K562 (cell line): ENCODE data around the gene RREB1. TPM values are rescaled to one million over a fixed set of nuclear protein-coding genes. Genes with fewer than 3 reads are reported as not detected.

ENCODE experiments used
- ATAC-seq: fragments of 200-7000 bp; cut with Tn5 transposase; 3 replicates; pipeline ENCODE4 v1.9.1; 2020; ENCODE audit warnings: moderate library complexity
- BruUV-seq: library from RNA; stranded (reverse); fragments of 400-500 nt; replicated peaks from 2 replicates; lab custom pipeline; 2021; lab: Mats Ljungman, UMichigan
- CTCF ChIA-PET: fragments of 300-600 bp; formaldehyde crosslinking; extraction: SDS; loops from one replicate; lab custom pipeline; 2021; ENCODE audit warnings: low intra/inter-chr PET ratio; lab: Yijun Ruan, JAX
- POLR2A ChIA-PET: fragments of 300-600, 350-650 bp; sonication (Branson Sonifier 250); formaldehyde crosslinking; extraction: SDS; loops from one replicate; lab custom pipeline; 2021; ENCODE audit warnings: antibody characterized with exemption, inconsistent platforms; lab: Yijun Ruan, JAX
- DNase-seq, 4 experiments: peaks; one replicate each; pipeline versions ENCODE4 v3.0.0 to v3.0.0-alpha.2; 2011 to 2018; ENCODE audit warnings: low spot score in 3 of 4, mixed read lengths in 3 of 4; ENCODE audit errors: extremely low read depth in 1 of 4
- FAIRE-seq: peaks from 2 replicates; lab custom pipeline; 2011; peaks lifted over from hg19 to GRCh38; lab: Jason Lieb, UNC
- H2AFZ ChIP-seq: 2 replicates; pipeline ENCODE4 v1.6.0; 2011; ENCODE audit warnings: low read depth, low read length, control low read depth, inconsistent platforms
- H3K27ac ChIP-seq: fragments of 200-600 bp; 3 replicates; pipeline ENCODE4 v1.8.0; 2011; ENCODE audit warnings: low read depth, mild to moderate bottlenecking, control low read depth, inconsistent platforms, low read length, moderate library complexity, mixed read lengths; ENCODE audit errors: extremely low read depth
- H3K27me3 ChIP-seq, 2 experiments: fragments of 300-600 bp in 1 of 2; 2 replicates in 1 of 2; 3 replicates in 1 of 2; pipeline versions ENCODE4 v1.6.0 to v1.8.0; 2011; ENCODE audit warnings: inconsistent platforms in 2 of 2, low read length in 2 of 2, mild to moderate bottlenecking in 1 of 2, mixed read lengths in 1 of 2, moderate library complexity in 1 of 2; ENCODE audit not compliant: control insufficient read depth in 2 of 2, insufficient read depth in 2 of 2
- H3K36me3 ChIP-seq: fragments of 300-600 bp; 3 replicates; pipeline ENCODE4 v1.8.0; 2011; ENCODE audit warnings: mild to moderate bottlenecking, low read length, inconsistent platforms; ENCODE audit not compliant: control insufficient read depth, insufficient read depth
- H3K4me1 ChIP-seq, 2 experiments: fragments of 200-600 bp in 1 of 2; replicated peaks in 1 of 2; 2 replicates in 1 of 2; 3 replicates in 1 of 2; pipeline versions ENCODE4 v1.5.1 to v1.8.0; 2011; ENCODE audit warnings: inconsistent platforms in 2 of 2, low read length in 2 of 2, mild to moderate bottlenecking in 1 of 2, mixed read lengths in 1 of 2, moderate library complexity in 1 of 2; ENCODE audit not compliant: control insufficient read depth in 2 of 2, insufficient read depth in 2 of 2
- H3K4me2 ChIP-seq: 2 replicates; pipeline ENCODE4 v1.6.1; 2011; ENCODE audit warnings: low read length, control low read depth, inconsistent platforms, mixed read lengths; ENCODE audit not compliant: insufficient read depth
- H3K4me3 ChIP-seq: fragments of 200-600 bp; sonication (generic), shearing (Covaris generic); 2 replicates; pipeline ENCODE4 v1.5.1; 2016; ENCODE audit warnings: control low read depth, inconsistent platforms
- H3K79me2 ChIP-seq: fragments of 200-600 bp; 3 replicates; pipeline ENCODE4 v1.8.0; 2011; ENCODE audit warnings: low read length, inconsistent platforms; ENCODE audit not compliant: control insufficient read depth, insufficient read depth
- H3K9ac ChIP-seq, 2 experiments: 2 replicates each; pipeline versions ENCODE4 v1.6.0 to v1.6.1; 2011; ENCODE audit warnings: low read depth in 2 of 2, low read length in 2 of 2, control low read depth in 1 of 2, inconsistent platforms in 1 of 2, mild to moderate bottlenecking in 1 of 2, mixed read lengths in 1 of 2; ENCODE audit not compliant: insufficient read depth in 1 of 2
- H3K9me1 ChIP-seq: one replicate; pipeline ENCODE4 v1.6.0; 2011; ENCODE audit warnings: inconsistent platforms, mild to moderate bottlenecking, low read length, moderate library complexity; ENCODE audit not compliant: control insufficient read depth, insufficient read depth
- H3K9me3 ChIP-seq: replicated peaks from 2 replicates; pipeline ENCODE4 v1.5.1; 2011; ENCODE audit warnings: low read depth, low read length, inconsistent platforms; ENCODE audit not compliant: control insufficient read depth, insufficient read depth
- H4K20me1 ChIP-seq: replicated peaks from 2 replicates; pipeline ENCODE4 v1.6.1; 2011; ENCODE audit warnings: low read length, inconsistent platforms, mixed read lengths; ENCODE audit not compliant: control insufficient read depth, insufficient read depth
- BCLAF1 ChIP-seq, 2 experiments: fragments of 450-650 bp in 1 of 2; IDR thresholded peaks; 2 replicates each; pipeline ENCODE4 v1.6.1; 2011 to 2017; ENCODE audit warnings: low read depth in 2 of 2, antibody characterized with exemption in 1 of 2, borderline replicate concordance in 1 of 2, low read length in 1 of 2, mild to moderate bottlenecking in 1 of 2, mixed read lengths in 1 of 2; ENCODE audit not compliant: control insufficient read depth in 1 of 2
- CBFA2T3 ChIP-seq: fragments of 450-650 bp; IDR thresholded peaks from 2 replicates; pipeline ENCODE4 v1.6.1; 2017
- CHD2 ChIP-seq: IDR thresholded peaks from 2 replicates; pipeline ENCODE4 v1.6.1; 2011; ENCODE audit warnings: low read depth, low read length
- CXXC5 ChIP-seq: fragments of 250-450 bp; sonication (Bioruptor Pico); IDR thresholded peaks from 2 replicates; pipeline ENCODE4 v1.8.0; 2022; ENCODE audit warnings: inconsistent platforms, mild to moderate bottlenecking, moderate library complexity
- E2F6 ChIP-seq, 2 experiments: IDR thresholded peaks; 2 replicates each; pipeline ENCODE4 v1.6.1; 2011; ENCODE audit warnings: borderline replicate concordance in 1 of 2, control low read depth in 1 of 2, low read depth in 1 of 2, low read length in 1 of 2, mild to moderate bottlenecking in 1 of 2, mixed read lengths in 1 of 2, moderate library complexity in 1 of 2; ENCODE audit not compliant: insufficient read depth in 1 of 2, insufficient read length in 1 of 2, poor library complexity in 1 of 2, severe bottlenecking in 1 of 2; ENCODE audit errors: extremely low read depth in 1 of 2
- KDM5B ChIP-seq: fragments of 200-600 bp; sonication (generic); IDR thresholded peaks from 2 replicates; pipeline ENCODE4 v1.6.1; 2012; ENCODE audit warnings: low read depth, mild to moderate bottlenecking, moderate library complexity, low read length, control low read depth, inconsistent platforms; ENCODE audit not compliant: insufficient replicate concordance
- MAFK ChIP-seq: IDR thresholded peaks from 2 replicates; pipeline ENCODE4 v1.6.1; 2011; ENCODE audit warnings: low read length, improper control_type of control experiment
- NRF1 ChIP-seq, 2 experiments: fragments of 450-650 bp; IDR thresholded peaks in 1 of 2; conservative IDR thresholded peaks in 1 of 2; 2 replicates each; pipeline ENCODE4 v1.6.1; 2014; ENCODE audit warnings: mild to moderate bottlenecking in 2 of 2
- STAG1 ChIP-seq: sonication (generic); formaldehyde crosslinking; IDR thresholded peaks from 2 replicates; pipeline ENCODE4 v1.5.0; 2020; ENCODE audit warnings: missing genetic modification reagents, borderline replicate concordance
- TAF7 ChIP-seq: fragments of 450-650 bp; IDR thresholded peaks from 2 replicates; pipeline ENCODE4 v1.6.1; 2016; ENCODE audit warnings: missing genetic modification characterization, missing compliant biosample characterization
- XRCC4 ChIP-seq: IDR thresholded peaks from one replicate; pipeline ENCODE4 v1.6.1; 2011; ENCODE audit not compliant: insufficient read depth, insufficient read length; ENCODE audit errors: extremely low read depth
- ZFX ChIP-seq: sonication (generic); formaldehyde crosslinking; IDR thresholded peaks from 2 replicates; pipeline ENCODE4 v1.8.0; 2022; ENCODE audit warnings: mild to moderate bottlenecking, missing genetic modification reagents, moderate library complexity
- ZNF133 ChIP-seq: fragments of 250-450 bp; sonication (Bioruptor Pico); IDR thresholded peaks from 2 replicates; pipeline ENCODE4 v1.4.0; 2020; ENCODE audit warnings: mild to moderate bottlenecking
- ZNF165 ChIP-seq: fragments of 250-450 bp; sonication (Bioruptor Pico); IDR thresholded peaks from 2 replicates; pipeline ENCODE4 v1.4.0; 2020; ENCODE audit warnings: borderline replicate concordance
- ZNF76 ChIP-seq: fragments of 250-450 bp; sonication (Bioruptor Pico); IDR thresholded peaks from 2 replicates; pipeline ENCODE4 v1.4.0; 2020; ENCODE audit warnings: mild to moderate bottlenecking, moderate library complexity, borderline replicate concordance
- WGBS: fragments of 100-300 bp; shearing (Covaris generic); methylation state at CpG from one replicate; pipeline ENCODE4 v1.1.6; 2016; ENCODE audit warnings: low coverage, mixed read lengths; ENCODE audit not compliant: insufficient coverage; ENCODE audit errors: missing lambda C conversion rate; 5-methylcytosine and 5-hydroxymethylcytosine counted together
- in situ Hi-C: fragments of 300-500 bp; cut with MboI; formaldehyde crosslinking; loops from 4 replicates; pipeline ENCODE4 v1.15.0; 2018; ENCODE audit warnings: inconsistent platforms, mixed read lengths
- intact Hi-C: fragments of 100-400 bp; cut with micrococcal nuclease; formaldehyde crosslinking; loops from 2 replicates; pipeline ENCODE4 v1.14.2; 2022
- polyA plus RNA-seq, 8 experiments: library from polyadenylated mRNA; depleted of rRNA in 4 of 8; stranded (reverse) in 5 of 8; unstranded in 3 of 8; fragments of >200 nt; fragmentation: Nextera tagmentation in 2 of 8; fragmentation: Illumina TruSeq in 1 of 8; extraction: Ambion mirVana in 2 of 8; extraction: Trizol in 1 of 8; gene quantifications; 2 replicates each; pipeline versions ENCODE4 v1.2.1 to v1.2.3, GENCODE V29; 2011 to 2014; ENCODE audit warnings: inconsistent platforms in 1 of 8, missing spikeins in 1 of 8
- total RNA-seq, 7 experiments: library from RNA; depleted of rRNA in 6 of 7; stranded (reverse); fragments of >200 nt in 6 of 7; fragmentation: Illumina TruSeq in 2 of 7; extraction: Trizol in 2 of 7; gene quantifications; 2 replicates each; pipeline versions ENCODE4 v1.2.1 to v1.2.3, GENCODE V29; 2011 to 2021; ENCODE audit warnings: low replicate concordance in 1 of 7

Gene RREB1
- total and polyA plus RNA-seq, 9 of the 15 experiments (the other 6 are each of a cell fraction or from before 2014, with no cell fraction given), result 3.3 to 64.2 (median 19.3) TPM

- TF ChIP-seq E2F6 (IDR thresholded peaks at IDR 0.05; ENCODE audit: borderline replicate concordance in 1 of 2, extremely low read depth in 1 of 2, insufficient read depth in 1 of 2, insufficient read length in 1 of 2, low read depth in 1 of 2, low read length in 1 of 2, poor library complexity in 1 of 2, severe bottlenecking in 1 of 2), result no peak
- TF ChIP-seq CHD2, result no peak
- TF ChIP-seq NRF1 (conservative IDR thresholded peaks at IDR 0.05 in 1 of 2, IDR thresholded peaks at IDR 0.05 in 1 of 2), result no peak
- no peak for TF ChIP-seq ZFX (CRISPR knock-in tag)
- no peak for TF ChIP-seq CBFA2T3
- TF ChIP-seq KDM5B, result no peak
Observed at GRCh38 chr6:7161845-7162244, 54.1 kb downstream of the RREB1 start (continued).

GRCh38 chr6:7163661-7164071, 55.9 kb downstream of the RREB1 start:
- FAIRE-seq (no peak), DNase-seq (no peak), ATAC-seq (no peak)
- no TSS peak for BruUV-seq
- Histone ChIP-seq H4K20me1 (no peaks in the 10 kb centered on the region), H3K4me1 (peaks cover 61 to 90% of the 10 kb centered on the region in 2 experiments), H3K9ac (peak overlapping the region; percentile 75 to 84; a peak in 2 of 4 replicates), H3K27me3 (no peaks in the 10 kb centered on the region), H3K36me3 (peaks cover 32% of the 10 kb centered on the region), H3K9me3 (no peaks in the 10 kb centered on the region), H3K4me3 (no peak overlapping the region), H3K79me2 (peaks cover 95% of the 10 kb centered on the region), H3K27ac (peak overlapping the region; percentile 88), H3K4me2 (peak overlapping the region; percentile 81; the same call in 1 of the 2 replicates), H3K9me1 (no peaks in the 10 kb centered on the region), H2AFZ (no peak overlapping the region)
- intact Hi-C loops, result loop anchor here (2.0 kb wide), 3 partner anchors 35 to 79 kb away; no protein-coding TSS in a partner anchor
- ChIA-PET POLR2A (interaction anchor here (0.6 to 2.3 kb wide), 2 partner anchors 18 to 341 kb away, joined by 4 to 18 read pairs; no protein-coding TSS in a partner anchor), CTCF (no interaction called here)
- 74% methylated on average over 12 of the region's 12 CpGs for WGBS
- in situ Hi-C loops, result no loop called here
- TF ChIP-seq XRCC4 (no peak), ZNF165 (peak; percentile 19; the same call in 1 of the 2 replicates), CXXC5 (peak; percentile 34; the same call in 1 of the 2 replicates), MAFK (no peak), ZNF76 (CRISPR knock-in tag) (0 out of 2 replicates have a peak, but pooled peaks have one; percentile 51), ZNF133 (CRISPR knock-in tag) (no peak), TAF7 (tag) (no peak), STAG1 (CRISPR knock-in tag) (no peak), BCLAF1 (IDR thresholded peaks at IDR 0.05; ENCODE audit: borderline replicate concordance in 1 of 2, control insufficient read depth in 1 of 2, low read depth in 2 of 2, low read length in 1 of 2) (no peak)
